Endothelial cell of umbilical vein (primary cell): ENCODE data around the gene NEK6.

Experiments
- CTCF ChIP-seq, 2 donors: IDR thresholded peaks; 1 replicate in 1 of 2; 2 replicates in 1 of 2; pipeline ENCODE4 v1.5.1; 2011; ENCODE audit warnings: low read length in 2 of 2, mild to moderate bottlenecking in 2 of 2, moderate library complexity in 2 of 2, control low read depth in 1 of 2, inconsistent platforms in 1 of 2, low read depth in 1 of 2; ENCODE audit not compliant: insufficient read depth in 1 of 2; ENCODE audit errors: extremely low read depth in 1 of 2
- EZH2 ChIP-seq: IDR thresholded peaks from 2 replicates; pipeline ENCODE4 v1.6.1; 2012; ENCODE audit warnings: borderline replicate concordance, low read depth, mild to moderate bottlenecking, moderate library complexity, low read length, inconsistent platforms; ENCODE audit not compliant: severe bottlenecking
- FOS ChIP-seq: IDR thresholded peaks from 2 replicates; pipeline ENCODE4 v1.6.1; 2011; ENCODE audit warnings: mild to moderate bottlenecking, low read length, moderate library complexity, borderline replicate concordance; ENCODE audit not compliant: insufficient read depth
- JUN ChIP-seq: IDR thresholded peaks from 2 replicates; pipeline ENCODE4 v1.6.1; 2011; ENCODE audit warnings: borderline replicate concordance, low read depth; ENCODE audit not compliant: insufficient read length, insufficient read depth
- POLR2AphosphoS5 ChIP-seq: IDR thresholded peaks from 2 replicates; pipeline ENCODE4 v1.6.1; 2012; ENCODE audit warnings: low read depth, mild to moderate bottlenecking, control low read depth, low read length, moderate library complexity; ENCODE audit not compliant: insufficient read depth

GRCh38 chr9:124365036-124365435 is 107.3 kb downstream of the NEK6 start:
- TF ChIP-seq CTCF (IDR thresholded peaks at IDR 0.05; ENCODE audit: extremely low read depth in 1 of 2, insufficient read depth in 1 of 2, low read depth in 1 of 2, low read length in 2 of 2) (no peak), JUN (no peak), POLR2AphosphoS5 (no peak), FOS (no peak), EZH2 (no peak)
